Stimulated activated naive CD8-positive, alpha-beta T cell treated with anti-CD3 and anti-CD28 coated beads, Interleukin-15, Interleukin-2, amounts not matched to agents 100 ng/mL and 50 ng/mL, for 24 hours (primary cell): ENCODE measurements around the gene CDY1B.
"Not testable (repeated sequence)": the region's sequence is repeated elsewhere in the genome, so short reads cannot be mapped to it uniquely, and the experiment has no call there.

ENCODE experiments used
- H3K27ac Mint-ChIP-seq: one replicate; pipeline ENCODE4 v1.8.0; 2021; ENCODE audit warnings: mild to moderate bottlenecking, mixed read lengths
- H3K27me3 Mint-ChIP-seq: one replicate; pipeline ENCODE4 v1.8.0; 2021; ENCODE audit warnings: mixed read lengths
- H3K36me3 Mint-ChIP-seq: one replicate; pipeline ENCODE4 v1.8.0; 2021; ENCODE audit warnings: low read depth, mixed read lengths
- H3K4me1 Mint-ChIP-seq: one replicate; pipeline ENCODE4 v1.8.0; 2021; ENCODE audit warnings: low read depth, mixed read lengths
- H3K4me3 Mint-ChIP-seq: one replicate; pipeline ENCODE4 v1.8.0; 2021; ENCODE audit warnings: mild to moderate bottlenecking, mixed read lengths
- H3K9me3 Mint-ChIP-seq: one replicate; pipeline ENCODE4 v1.8.0; 2021; ENCODE audit warnings: mixed read lengths

CDY1B gene, protein sequence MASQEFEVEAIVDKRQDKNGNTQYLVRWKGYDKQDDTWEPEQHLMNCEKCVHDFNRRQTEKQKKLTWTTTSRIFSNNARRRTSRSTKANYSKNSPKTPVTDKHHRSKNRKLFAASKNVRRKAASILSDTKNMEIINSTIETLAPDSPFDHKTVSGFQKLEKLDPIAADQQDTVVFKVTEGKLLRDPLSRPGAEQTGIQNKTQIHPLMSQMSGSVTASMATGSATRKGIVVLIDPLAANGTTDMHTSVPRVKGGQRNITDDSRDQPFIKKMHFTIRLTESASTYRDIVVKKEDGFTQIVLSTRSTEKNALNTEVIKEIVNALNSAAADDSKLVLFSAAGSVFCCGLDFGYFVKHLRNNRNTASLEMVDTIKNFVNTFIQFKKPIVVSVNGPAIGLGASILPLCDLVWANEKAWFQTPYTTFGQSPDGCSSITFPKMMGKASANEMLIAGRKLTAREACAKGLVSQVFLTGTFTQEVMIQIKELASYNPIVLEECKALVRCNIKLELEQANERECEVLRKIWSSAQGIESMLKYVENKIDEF

DNA sequence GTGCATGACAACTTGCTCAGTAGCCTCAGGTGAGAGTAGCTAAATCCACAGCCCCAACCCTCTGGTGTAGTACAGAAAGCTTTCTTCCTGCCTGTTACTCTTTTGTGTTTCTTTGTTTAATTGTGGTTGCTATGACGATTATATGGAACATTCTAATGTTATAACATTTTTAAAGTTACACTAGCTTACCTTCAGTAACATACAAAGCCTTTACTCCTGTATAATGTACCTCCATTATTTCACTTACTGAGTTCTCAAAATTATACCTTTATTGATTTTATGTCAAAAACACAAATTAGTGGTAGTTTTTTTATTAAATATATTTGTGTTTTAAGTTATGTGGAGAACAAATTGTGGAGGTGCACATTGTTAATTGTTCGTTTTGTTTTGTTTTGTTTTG is at the start of gene CDY1B:
Gene CDY1B, minus strand, starts transcription at position 101 of the 400 bp plus-strand sequence. CDS start 331 bp downstream, outside the sequence.
- not testable (repeated sequence) for H3K27me3 Mint-ChIP-seq

DNA sequence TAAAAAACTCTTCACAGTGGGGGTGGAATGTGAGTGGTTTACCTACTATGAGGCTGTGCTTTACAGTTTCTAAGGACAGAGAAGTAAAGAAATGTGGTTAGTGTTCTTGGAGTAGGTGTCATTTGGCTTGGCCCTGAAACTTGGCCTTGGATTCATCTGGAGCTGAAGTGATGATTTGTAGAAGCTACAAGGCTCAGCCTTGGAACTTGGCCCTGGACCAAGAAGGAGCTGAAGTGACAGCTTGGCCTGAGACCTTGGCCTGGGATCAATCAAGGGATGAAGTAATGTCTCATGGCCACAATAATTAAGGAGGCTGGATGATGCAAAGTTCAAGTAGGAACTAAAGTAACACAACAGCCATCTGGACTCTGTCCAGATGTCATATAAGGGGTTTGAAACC is 1.7 kb upstream of the CDY1B start:
- H3K4me3 Mint-ChIP-seq, H3K36me3 Mint-ChIP-seq, H3K27ac Mint-ChIP-seq, H3K4me1 Mint-ChIP-seq, H3K27me3 Mint-ChIP-seq, H3K9me3 Mint-ChIP-seq: not testable (repeated sequence)

More for the DNA sequence above, at the start of gene CDY1B:
- not testable (repeated sequence) for H3K27ac Mint-ChIP-seq, H3K4me3 Mint-ChIP-seq, H3K9me3 Mint-ChIP-seq, H3K4me1 Mint-ChIP-seq, H3K36me3 Mint-ChIP-seq

DNA sequence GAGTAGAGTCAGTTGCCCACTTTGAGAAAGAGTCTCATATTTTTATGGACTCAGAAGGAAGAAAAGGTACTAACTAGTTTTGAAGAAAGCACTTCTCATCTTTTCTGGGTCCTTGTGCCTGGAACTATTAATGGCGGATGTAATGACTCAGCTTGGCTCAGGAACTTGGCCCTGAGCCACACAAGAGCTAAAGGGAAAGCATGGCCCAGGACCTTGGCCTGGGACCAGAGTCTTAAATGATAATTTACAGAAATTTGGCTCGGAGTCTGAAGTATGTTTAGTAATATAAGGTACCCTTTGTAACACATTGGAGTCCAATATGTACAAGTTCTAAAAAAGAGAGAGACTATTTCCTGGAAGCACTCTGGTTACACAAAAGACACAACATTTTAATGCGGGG is 4.6 kb downstream of the CDY1B start:
- H3K27ac Mint-ChIP-seq, H3K27me3 Mint-ChIP-seq, H3K36me3 Mint-ChIP-seq, H3K9me3 Mint-ChIP-seq, H3K4me1 Mint-ChIP-seq, H3K4me3 Mint-ChIP-seq: not testable (repeated sequence)

DNA sequence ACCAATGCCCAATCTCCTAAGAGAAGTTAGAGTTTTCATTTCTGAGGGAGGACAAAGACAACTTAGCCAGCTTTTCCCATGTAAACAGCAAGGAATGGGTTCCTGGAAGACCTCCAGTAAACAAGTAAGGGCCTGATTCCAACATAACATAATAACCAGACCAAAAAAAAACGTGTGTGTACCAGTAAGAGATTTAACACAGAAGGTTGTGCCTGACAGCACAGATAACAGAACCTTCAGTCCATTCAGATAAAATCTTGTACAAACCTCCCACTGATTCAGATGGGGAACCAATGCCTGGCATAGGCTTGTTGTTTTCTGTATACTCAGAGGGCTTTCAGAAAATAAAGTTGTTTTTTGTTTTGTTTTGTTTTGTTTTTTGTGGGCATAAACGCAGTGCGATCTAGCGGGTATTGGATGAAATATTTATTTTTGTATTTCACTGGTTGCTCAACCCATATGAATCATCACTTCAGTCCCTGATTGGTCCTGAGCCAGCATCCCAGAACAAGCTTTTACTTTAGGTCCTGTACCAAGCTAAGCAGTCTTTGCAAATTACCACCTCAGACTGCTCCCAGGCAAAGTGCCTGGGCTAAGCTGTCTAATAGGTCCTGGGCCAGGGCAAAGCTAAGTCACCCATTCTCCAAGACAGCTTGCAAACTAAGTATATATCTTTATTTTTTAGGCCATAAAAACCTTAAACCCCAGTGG is 8.7 kb downstream of the CDY1B start:
- not testable (repeated sequence) for H3K27ac Mint-ChIP-seq, H3K4me3 Mint-ChIP-seq, H3K27me3 Mint-ChIP-seq, H3K9me3 Mint-ChIP-seq, H3K4me1 Mint-ChIP-seq, H3K36me3 Mint-ChIP-seq

DNA sequence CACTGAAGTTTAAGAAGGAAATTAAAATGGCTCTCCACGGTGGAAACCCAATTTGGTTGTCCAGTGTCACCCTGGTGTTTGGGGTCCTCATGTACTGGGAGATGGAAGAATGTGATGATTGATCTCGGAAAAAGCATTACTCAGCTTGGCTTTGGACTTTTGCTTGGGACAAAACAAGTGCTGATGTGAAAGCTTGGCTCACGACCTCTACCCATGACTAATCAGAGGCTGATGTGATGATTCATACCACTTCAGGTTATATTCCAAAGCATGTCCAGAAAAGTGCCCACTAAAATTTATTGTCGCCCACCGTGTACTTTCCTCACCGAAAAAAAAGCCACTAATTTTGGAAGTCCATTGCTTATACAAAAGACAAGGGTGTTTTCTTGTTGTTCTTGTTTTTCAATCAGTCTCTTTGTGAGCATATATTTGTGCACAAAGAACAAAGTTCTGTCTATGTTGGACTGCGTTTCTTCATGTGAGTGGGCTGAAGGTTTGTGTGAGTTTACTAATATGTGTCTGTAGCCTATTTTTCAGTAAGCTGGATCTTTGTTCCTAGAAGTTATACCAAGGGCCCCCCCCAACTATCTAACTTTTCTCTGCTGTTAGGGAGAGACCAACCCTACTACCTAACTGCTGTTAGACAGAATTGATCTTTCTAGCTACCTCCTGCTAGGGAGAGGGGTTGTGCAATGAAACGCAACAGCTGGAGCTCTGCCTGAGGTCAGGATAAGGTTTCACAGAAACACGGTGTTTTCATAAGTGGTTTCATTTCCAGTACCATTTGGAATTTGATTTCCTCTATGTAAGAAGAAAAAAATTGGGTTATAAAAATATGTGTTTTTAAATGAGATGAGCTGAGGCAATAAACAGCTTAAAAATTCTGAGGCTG is 21.4 kb downstream of the CDY1B start:
- not testable (repeated sequence) for H3K36me3 Mint-ChIP-seq, H3K9me3 Mint-ChIP-seq, H3K4me1 Mint-ChIP-seq, H3K27ac Mint-ChIP-seq, H3K4me3 Mint-ChIP-seq, H3K27me3 Mint-ChIP-seq
